DND-41 (cell line): Measurements from ENCODE around the gene CFAP20DC.

Experiments used
- ATAC-seq: fragments of 200-7000 bp; cut with Tn5 transposase; 3 replicates; pipeline ENCODE4 v1.9.1; 2021; ENCODE audit warnings: low read depth; ENCODE audit not compliant: insufficient read depth
- DNase-seq: peaks from one replicate; pipeline ENCODE4 v3.0.0-alpha.2; 2020
- H2AFZ ChIP-seq: 2 replicates; pipeline ENCODE4 v1.6.0; 2012; ENCODE audit warnings: low read depth, low read length
- H3K27ac ChIP-seq: 2 replicates; pipeline ENCODE4 v1.5.1; 2012; ENCODE audit warnings: low read length, inconsistent platforms
- H3K27me3 ChIP-seq: fragments of 200-600 bp; sonication (generic); 2 replicates; pipeline ENCODE4 v1.6.0; 2012; ENCODE audit warnings: low read length, mild to moderate bottlenecking, inconsistent platforms; ENCODE audit not compliant: insufficient read depth, poor library complexity
- H3K36me3 ChIP-seq: 2 replicates; pipeline ENCODE4 v1.5.1; 2012; ENCODE audit warnings: low read length, inconsistent platforms; ENCODE audit not compliant: insufficient read depth
- H3K4me1 ChIP-seq: 2 replicates; pipeline ENCODE4 v1.5.1; 2012; ENCODE audit warnings: mild to moderate bottlenecking, low read length; ENCODE audit not compliant: insufficient read depth
- H3K4me2 ChIP-seq: 2 replicates; pipeline ENCODE4 v1.6.0; 2012; ENCODE audit warnings: mild to moderate bottlenecking, moderate library complexity, low read length, inconsistent platforms; ENCODE audit not compliant: insufficient read depth
- H3K4me3 ChIP-seq, 2 experiments: fragments of 200-600 bp in 1 of 2; shearing (Covaris generic) in 1 of 2; 2 replicates each; pipeline ENCODE4 v1.5.1; 2012 to 2016; ENCODE audit warnings: inconsistent platforms in 2 of 2, low read length in 2 of 2, mild to moderate bottlenecking in 2 of 2, low read depth in 1 of 2, moderate library complexity in 1 of 2
- H3K79me2 ChIP-seq: 2 replicates; pipeline ENCODE4 v1.6.0; 2012; ENCODE audit warnings: low read length, inconsistent platforms; ENCODE audit not compliant: insufficient read depth
- H3K9ac ChIP-seq: 2 replicates; pipeline ENCODE4 v1.6.0; 2012; ENCODE audit warnings: low read depth, mild to moderate bottlenecking, inconsistent platforms, low read length, moderate library complexity
- H3K9me3 ChIP-seq: 2 replicates; pipeline ENCODE4 v1.5.1; 2012; ENCODE audit warnings: low read length, moderate library complexity, mild to moderate bottlenecking, inconsistent platforms; ENCODE audit not compliant: insufficient read depth, severe bottlenecking
- H4K20me1 ChIP-seq: 2 replicates; pipeline ENCODE4 v1.6.0; 2012; ENCODE audit warnings: low read length; ENCODE audit not compliant: insufficient read depth
- CTCF ChIP-seq: IDR thresholded peaks from 2 replicates; pipeline ENCODE4 v1.5.1; 2012; ENCODE audit warnings: borderline replicate concordance, low read length, moderate library complexity, mild to moderate bottlenecking; ENCODE audit not compliant: poor library complexity, severe bottlenecking; ENCODE audit errors: extremely low read depth
- EZH2 ChIP-seq: IDR thresholded peaks from 3 replicates; pipeline ENCODE4 v1.6.1; 2012; ENCODE audit warnings: borderline replicate concordance, low read depth, mild to moderate bottlenecking, moderate library complexity, low read length, inconsistent platforms; ENCODE audit not compliant: severe bottlenecking

CFAP20DC gene

GRCh38 chr3:59017617-59017984 lies 32.2 kb downstream of the CFAP20DC start:
- Histone ChIP-seq H4K20me1 (no peaks in the 10 kb centered on the region), H3K4me3 (no peak overlapping the region), H3K9ac (no peak overlapping the region), H3K4me2 (no peak overlapping the region), H3K27ac (no peak overlapping the region), H3K27me3 (no peaks in the 10 kb centered on the region), H3K79me2 (no peaks in the 10 kb centered on the region), H3K36me3 (no peaks in the 10 kb centered on the region), H2AFZ (no peak overlapping the region), H3K9me3 (no peaks in the 10 kb centered on the region), H3K4me1 (no peaks in the 10 kb centered on the region)
- TF ChIP-seq EZH2 (no peak), CTCF (no peak)
- no peak for DNase-seq
- ATAC-seq, result no peak

GRCh38 chr3:59016930-59017616 lies 32.8 kb downstream of the CFAP20DC start:
- no peaks in the 10 kb centered on the region for H3K36me3 ChIP-seq
- no peaks in the 10 kb centered on the region for H3K27me3 ChIP-seq
- no peak overlapping the region for H3K27ac ChIP-seq
- DNase-seq (no peak), ATAC-seq (no peak)
- no peak overlapping the region for H3K4me3 ChIP-seq
- H4K20me1 ChIP-seq, result no peaks in the 10 kb centered on the region
- H3K79me2 ChIP-seq, result no peaks in the 10 kb centered on the region
- H2AFZ ChIP-seq, result no peak overlapping the region
- H3K9ac ChIP-seq, result no peak overlapping the region
- no peak overlapping the region for H3K4me2 ChIP-seq
- no peaks in the 10 kb centered on the region for H3K9me3 ChIP-seq
- no peaks in the 10 kb centered on the region for H3K4me1 ChIP-seq
- TF ChIP-seq EZH2 (no peak), CTCF (no peak)

DNA sequence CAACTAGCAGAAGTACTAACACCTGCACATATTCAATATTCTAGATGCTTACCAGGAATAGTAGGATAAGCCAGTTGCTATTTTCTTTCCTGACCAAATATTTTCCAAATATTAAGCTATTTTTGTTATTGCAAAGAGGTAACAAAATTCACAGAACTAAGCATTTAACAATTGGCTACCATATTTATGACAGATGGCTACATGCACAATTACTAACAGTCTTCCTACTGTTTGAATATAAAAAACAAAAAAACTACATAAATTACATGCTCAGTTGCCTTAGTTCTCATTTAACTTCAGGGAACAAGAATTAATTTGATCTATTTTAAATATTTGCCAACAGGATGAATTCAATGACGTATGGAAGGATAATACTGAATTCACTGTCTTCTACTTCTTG lies 36.2 kb downstream of the CFAP20DC start:
- no peaks in the 10 kb centered on the region for H3K79me2 ChIP-seq
- H3K9me3 ChIP-seq, result no peaks in the 10 kb centered on the region
- no peak for DNase-seq
- H3K4me2 ChIP-seq, result no peak overlapping the region
- no peaks in the 10 kb centered on the region for H3K27me3 ChIP-seq
- H3K4me3 ChIP-seq, result no peak overlapping the region
- H3K4me1 ChIP-seq, result no peaks in the 10 kb centered on the region
- no peak for TF ChIP-seq EZH2
- TF ChIP-seq CTCF, result no peak
- H3K9ac ChIP-seq, result no peak overlapping the region
- no peak overlapping the region for H3K27ac ChIP-seq
- no peaks in the 10 kb centered on the region for H3K36me3 ChIP-seq
- no peaks in the 10 kb centered on the region for H4K20me1 ChIP-seq
- no peak for ATAC-seq
- no peak overlapping the region for H2AFZ ChIP-seq
